Activated CD4-positive, alpha-beta memory T cell treated with anti-CD3 and anti-CD28 coated beads, Interleukin-2, amount 10 ng/mL, durations not matched to agents 7 days and 5 days (primary cell): ENCODE data around the gene TEX22. TPM values are rescaled to one million over a fixed set of nuclear protein-coding genes. Genes with fewer than 3 reads are reported as not detected.
A peak's percentile ranks its signal among the peaks of the same experiment; 100 is the strongest.

Experiments
- CTCF ChIA-PET: fragments of 350-600 bp; sonication (Branson Sonifier 250); formaldehyde crosslinking; loops from one replicate; lab custom pipeline; 2021; ENCODE audit warnings: antibody characterized with exemption, inconsistent platforms; lab: Charles Lee
- POLR2A ChIA-PET: fragments of 350-600 bp; sonication (Branson Sonifier 250); formaldehyde crosslinking; loops from one replicate; lab custom pipeline; 2021; ENCODE audit warnings: antibody characterized with exemption; lab: Charles Lee
- DNase-seq: peaks from one replicate; pipeline ENCODE4 v3.0.0-alpha.2; 2020
- H3K27ac Mint-ChIP-seq: one replicate; pipeline ENCODE4 v1.8.0; 2021; ENCODE audit warnings: mild to moderate bottlenecking, mixed read lengths
- H3K27me3 Mint-ChIP-seq: one replicate; pipeline ENCODE4 v1.8.0; 2021; ENCODE audit warnings: mixed read lengths
- H3K36me3 Mint-ChIP-seq: one replicate; pipeline ENCODE4 v1.8.0; 2021; ENCODE audit warnings: low read depth, mixed read lengths
- H3K4me1 Mint-ChIP-seq: one replicate; pipeline ENCODE4 v1.8.0; 2021; ENCODE audit warnings: mixed read lengths
- H3K4me3 Mint-ChIP-seq: one replicate; pipeline ENCODE4 v1.8.0; 2021; ENCODE audit warnings: mild to moderate bottlenecking, mixed read lengths
- H3K9me3 Mint-ChIP-seq: one replicate; pipeline ENCODE4 v1.8.0; 2021; ENCODE audit warnings: mixed read lengths
- total RNA-seq, 2 experiments: library from RNA; stranded (reverse); gene quantifications; one replicate each; pipeline ENCODE4 v1.2.3, GENCODE V29; 2021

TEX22 gene
- total RNA-seq, 2 experiments from 2014 or later: 2.6 to 4.4 TPM

DNA sequence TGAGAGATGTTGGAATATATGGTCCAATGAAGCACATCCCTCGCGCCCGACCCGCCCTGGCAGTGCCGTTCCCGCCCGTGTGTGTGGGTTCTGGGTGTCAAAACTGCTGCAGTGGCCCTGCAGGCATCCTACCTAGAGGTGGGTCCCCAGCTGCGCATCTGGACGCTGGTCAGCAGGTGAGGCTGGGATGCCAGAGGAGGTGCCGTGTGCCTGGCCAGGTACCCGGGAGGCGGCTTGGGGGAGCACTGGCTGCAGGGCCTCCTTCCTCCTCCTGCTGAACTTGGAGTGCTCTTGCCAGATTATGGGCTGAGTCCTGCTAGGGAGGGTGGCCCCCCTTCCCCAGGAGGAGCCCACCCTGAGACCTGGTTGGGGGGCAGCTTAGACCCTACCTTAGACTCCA, 26.5 kb downstream of the TEX22 start:
- no peak overlapping the region for H3K4me3 Mint-ChIP-seq
- no peaks in the 10 kb centered on the region for H3K27me3 Mint-ChIP-seq
- ChIA-PET POLR2A (no interaction called here), CTCF (no interaction called here)
- peaks cover 26% of the 10 kb centered on the region for H3K36me3 Mint-ChIP-seq
- H3K9me3 Mint-ChIP-seq: no peaks in the 10 kb centered on the region
- H3K4me1 Mint-ChIP-seq: peaks cover 27% of the 10 kb centered on the region
- no peak for DNase-seq
- H3K27ac Mint-ChIP-seq: no peak overlapping the region

GRCh38 chr14:105425823-105426247, 27.5 kb downstream of the TEX22 start:
- no peak overlapping the region for H3K27ac Mint-ChIP-seq
- no peak overlapping the region for H3K4me3 Mint-ChIP-seq

DNA sequence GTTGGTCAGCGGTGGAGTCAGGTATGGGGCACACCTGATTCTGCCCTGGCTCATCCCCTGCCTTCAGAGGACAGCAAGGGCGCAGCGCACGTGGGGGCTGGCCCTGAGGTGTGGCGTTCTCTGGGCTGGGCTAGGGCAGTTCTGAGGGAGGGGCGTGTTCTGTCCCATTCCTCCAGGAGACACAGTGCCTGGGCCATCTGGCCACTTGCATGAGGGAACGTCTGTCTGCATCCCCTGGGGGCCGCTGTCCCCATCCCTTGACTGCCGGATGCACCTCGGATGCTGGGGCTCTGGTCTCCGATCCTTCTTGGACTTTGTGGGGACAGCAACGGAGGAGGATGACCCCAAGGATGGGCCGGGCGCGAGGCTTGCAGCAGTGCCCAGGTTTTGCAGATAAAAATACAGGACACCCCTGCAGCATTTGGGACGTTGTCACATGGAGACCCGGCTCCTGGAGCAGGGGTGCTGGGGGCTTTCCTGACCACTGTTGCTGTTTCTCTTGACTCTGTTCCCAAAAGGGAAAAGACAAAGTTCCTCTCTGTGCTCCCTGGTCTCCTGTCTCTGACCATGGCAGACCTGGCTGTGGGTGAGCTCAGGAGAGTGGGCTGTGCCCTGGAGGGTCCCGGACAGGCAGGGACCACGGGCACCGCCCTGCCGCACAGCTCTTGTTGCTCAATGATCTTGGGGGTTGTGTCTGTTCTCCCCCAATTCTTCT, 28.2 kb downstream of the TEX22 start:
- Mint-ChIP-seq H3K27ac (no peak overlapping the region), H3K4me3 (no peak overlapping the region), H3K4me1 (peaks cover 20% of the 10 kb centered on the region), H3K27me3 (no peaks in the 10 kb centered on the region), H3K36me3 (peaks cover 41% of the 10 kb centered on the region), H3K9me3 (no peaks in the 10 kb centered on the region)
- no peak for DNase-seq
- ChIA-PET CTCF (no interaction called here), POLR2A (no interaction called here)

More at GRCh38 chr14:105425823-105426247, 27.5 kb downstream of the TEX22 start:
- CTCF ChIA-PET: no interaction called here
- Mint-ChIP-seq H3K4me1 (peaks cover 27% of the 10 kb centered on the region), H3K9me3 (no peaks in the 10 kb centered on the region), H3K27me3 (no peaks in the 10 kb centered on the region), H3K36me3 (peaks cover 36% of the 10 kb centered on the region)
- POLR2A ChIA-PET: no interaction called here
- DNase-seq: no peak

GRCh38 chr14:105427412-105427811, 29.1 kb downstream of the TEX22 start:
- ChIA-PET CTCF (no interaction called here), POLR2A (no interaction called here)
- no peak overlapping the region for H3K4me3 Mint-ChIP-seq
- DNase-seq: no peak
- peaks cover 41% of the 10 kb centered on the region for H3K36me3 Mint-ChIP-seq
- no peak overlapping the region for H3K27ac Mint-ChIP-seq
- no peaks in the 10 kb centered on the region for H3K9me3 Mint-ChIP-seq
- peaks cover 11% of the 10 kb centered on the region for H3K4me1 Mint-ChIP-seq
- no peaks in the 10 kb centered on the region for H3K27me3 Mint-ChIP-seq

DNA sequence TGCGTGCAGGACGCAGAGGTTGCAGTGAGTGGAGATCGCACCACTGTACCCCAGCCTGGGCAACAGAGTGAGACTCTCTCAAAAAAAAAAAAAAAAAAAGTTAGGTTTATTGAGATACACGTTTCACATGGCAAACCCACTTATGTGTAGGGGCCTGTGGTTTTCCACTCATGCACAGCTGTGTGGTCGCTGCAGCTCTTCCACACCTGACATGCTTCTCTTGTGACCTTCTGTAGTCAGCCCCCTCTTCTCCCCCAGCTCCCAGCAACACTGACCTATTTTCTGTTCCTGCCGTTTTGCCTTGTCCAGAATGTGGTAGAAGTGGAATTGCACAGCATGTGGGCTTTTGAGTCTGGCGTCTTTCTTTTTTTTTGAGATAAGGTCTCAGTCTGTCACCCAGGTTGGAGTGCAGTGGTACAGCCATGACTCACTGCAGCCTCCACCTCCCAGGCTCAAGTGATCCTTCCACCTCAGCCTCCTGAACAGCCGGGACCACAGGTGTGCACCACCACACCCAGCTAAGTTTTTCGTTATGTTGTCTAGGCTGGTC, 29.7 kb downstream of the TEX22 start:
- peaks cover 6% of the 10 kb centered on the region for H3K4me1 Mint-ChIP-seq
- H3K9me3 Mint-ChIP-seq: no peaks in the 10 kb centered on the region
- H3K27ac Mint-ChIP-seq: peak overlapping the region; percentile 44
- H3K27me3 Mint-ChIP-seq: no peaks in the 10 kb centered on the region
- H3K4me3 Mint-ChIP-seq: no peak overlapping the region
- no peak for DNase-seq
- H3K36me3 Mint-ChIP-seq: peaks cover 41% of the 10 kb centered on the region
- CTCF ChIA-PET: interaction anchor here (0.6 kb wide), 1 partner anchor 219 kb away, joined by 3 read pairs; no protein-coding TSS in a partner anchor
- POLR2A ChIA-PET: no interaction called here

DNA sequence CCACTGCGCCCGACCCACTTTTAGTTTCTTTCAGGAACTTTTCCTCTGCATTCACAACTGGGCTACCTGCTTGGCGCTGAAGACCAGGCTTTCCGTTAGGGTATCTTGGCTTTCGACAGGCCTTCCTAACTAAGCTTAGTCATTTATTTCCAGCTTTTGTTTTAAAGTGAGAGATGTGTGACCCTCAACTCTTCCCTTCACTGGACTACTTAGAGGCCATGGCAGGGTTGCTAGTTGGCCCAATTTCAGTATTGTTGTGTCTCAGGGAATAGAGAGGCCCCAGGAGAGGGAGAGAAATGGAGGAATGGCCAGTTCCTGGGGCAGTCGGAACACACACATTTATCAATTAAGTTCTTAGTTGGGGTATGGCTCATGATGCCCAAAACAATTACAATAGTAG, 31.7 kb downstream of the TEX22 start:
- Mint-ChIP-seq H3K4me3 (no peak overlapping the region), H3K4me1 (peaks cover 10% of the 10 kb centered on the region), H3K36me3 (peaks cover 39% of the 10 kb centered on the region), H3K9me3 (no peaks in the 10 kb centered on the region), H3K27me3 (no peaks in the 10 kb centered on the region), H3K27ac (no peak overlapping the region)
- ChIA-PET POLR2A (interaction anchor here (1.5 to 2.6 kb wide), 2 partner anchors 26 to 48 kb away, joined by 3 to 5 read pairs; no protein-coding TSS in a partner anchor), CTCF (interaction anchor here (1.6 to 3.2 kb wide), 2 partner anchors 18 to 59 kb away, joined by 6 to 7 read pairs; no protein-coding TSS in a partner anchor)
- DNase-seq: no peak

DNA sequence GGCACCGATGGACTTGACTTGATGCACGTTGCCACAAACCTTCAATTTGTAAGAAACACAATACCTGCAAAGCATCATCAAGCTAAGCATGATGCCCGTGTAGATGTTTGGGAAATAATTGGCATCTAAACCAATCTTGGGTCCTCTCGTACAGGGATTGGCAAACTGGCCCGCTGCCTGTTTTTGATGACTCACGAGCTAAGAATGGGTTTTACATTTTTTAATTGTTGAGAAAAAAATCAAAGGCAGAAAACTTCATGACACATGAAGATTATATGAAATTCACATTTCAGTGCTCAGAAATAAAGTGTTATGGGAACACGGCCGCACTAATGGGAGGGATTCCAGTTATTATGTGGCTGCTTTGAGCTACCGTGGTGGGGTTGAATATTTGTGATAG, 32.2 kb downstream of the TEX22 start:
- CTCF ChIA-PET: interaction anchor here (1.6 to 3.2 kb wide), 2 partner anchors 18 to 60 kb away, joined by 6 to 7 read pairs; no protein-coding TSS in a partner anchor

GRCh38 chr14:105431256-105431655, 32.9 kb downstream of the TEX22 start:
- Mint-ChIP-seq H3K9me3 (no peaks in the 10 kb centered on the region), H3K4me1 (peaks cover 12% of the 10 kb centered on the region), H3K27me3 (no peaks in the 10 kb centered on the region), H3K4me3 (no peak overlapping the region), H3K27ac (no peak overlapping the region), H3K36me3 (peaks cover 37% of the 10 kb centered on the region)
- DNase-seq: no peak
- ChIA-PET CTCF (interaction anchor here (1.6 to 3.2 kb wide), 2 partner anchors 17 to 60 kb away, joined by 6 to 7 read pairs; no protein-coding TSS in a partner anchor), POLR2A (no interaction called here)

More for the DNA sequence above, 32.2 kb downstream of the TEX22 start:
- peaks cover 39% of the 10 kb centered on the region for H3K36me3 Mint-ChIP-seq
- POLR2A ChIA-PET: interaction anchor here (1.5 to 2.6 kb wide), 2 partner anchors 26 to 48 kb away, joined by 3 to 5 read pairs; no protein-coding TSS in a partner anchor
- no peak for DNase-seq
- no peaks in the 10 kb centered on the region for H3K9me3 Mint-ChIP-seq
- peaks cover 10% of the 10 kb centered on the region for H3K4me1 Mint-ChIP-seq
- no peak overlapping the region for H3K4me3 Mint-ChIP-seq
- H3K27ac Mint-ChIP-seq: no peak overlapping the region
- H3K27me3 Mint-ChIP-seq: no peaks in the 10 kb centered on the region

DNA sequence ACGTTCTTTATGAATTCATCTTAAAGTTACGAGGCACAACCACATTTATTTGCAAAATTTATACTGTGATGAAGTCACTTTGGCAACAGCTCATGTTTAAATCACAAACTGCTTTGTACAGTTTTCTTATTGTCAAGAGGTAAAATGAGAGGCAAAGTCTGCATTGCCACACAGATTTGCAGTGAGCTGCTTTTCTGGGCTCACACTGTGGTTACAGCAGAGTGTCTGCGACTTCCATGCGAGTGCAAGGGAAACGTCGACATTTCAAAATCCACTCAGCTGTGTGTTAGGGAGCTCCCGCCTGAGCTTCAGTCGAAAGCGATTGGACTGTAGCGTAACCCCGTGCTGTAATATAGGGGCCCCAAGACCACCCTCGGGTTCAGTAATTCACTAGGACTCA, 34.3 kb downstream of the TEX22 start:
- Mint-ChIP-seq H3K27me3 (no peaks in the 10 kb centered on the region), H3K36me3 (peaks cover 24% of the 10 kb centered on the region), H3K9me3 (no peaks in the 10 kb centered on the region), H3K27ac (no peak overlapping the region), H3K4me1 (peaks cover 9% of the 10 kb centered on the region), H3K4me3 (no peak overlapping the region)
- CTCF ChIA-PET: interaction anchor here (3.2 kb wide), 1 partner anchor 62 kb away, joined by 7 read pairs; no protein-coding TSS in a partner anchor
- DNase-seq: no peak
- POLR2A ChIA-PET: no interaction called here

DNA sequence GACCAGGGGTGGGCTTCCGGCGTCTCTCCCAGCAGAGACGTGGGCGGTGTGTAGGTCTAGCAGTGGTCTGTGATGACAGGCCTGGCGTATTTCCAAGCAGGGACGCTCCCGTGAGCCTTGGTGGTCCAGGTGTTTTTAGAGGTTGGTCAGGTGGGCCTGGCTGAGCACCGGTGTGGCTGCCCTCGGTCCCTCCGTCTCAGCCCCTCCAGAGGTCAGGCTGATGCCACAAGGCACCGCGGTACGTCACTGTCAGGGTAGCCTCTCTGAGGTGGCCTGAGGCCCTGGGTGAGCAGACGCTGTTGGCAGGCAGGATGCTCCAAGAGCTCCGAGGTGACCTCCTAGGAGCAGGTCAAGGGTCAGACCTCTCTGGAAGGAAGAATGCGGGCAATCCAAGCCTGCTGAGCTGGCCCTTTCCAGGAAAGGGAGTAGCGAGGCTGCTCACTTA, 34.8 kb downstream of the TEX22 start:
- Mint-ChIP-seq H3K4me1 (peaks cover 7% of the 10 kb centered on the region), H3K27me3 (no peaks in the 10 kb centered on the region), H3K36me3 (peaks cover 21% of the 10 kb centered on the region), H3K4me3 (no peak overlapping the region), H3K27ac (no peak overlapping the region), H3K9me3 (no peaks in the 10 kb centered on the region)
- DNase-seq: no peak
- ChIA-PET POLR2A (no interaction called here), CTCF (no interaction called here)

GRCh38 chr14:105436402-105436801, 38.1 kb downstream of the TEX22 start:
- peaks cover 6% of the 10 kb centered on the region for H3K4me1 Mint-ChIP-seq
- no peak for DNase-seq
- peaks cover 2% of the 10 kb centered on the region for H3K36me3 Mint-ChIP-seq
- H3K9me3 Mint-ChIP-seq: no peaks in the 10 kb centered on the region
- CTCF ChIA-PET: no interaction called here
- POLR2A ChIA-PET: no interaction called here
- H3K4me3 Mint-ChIP-seq: no peak overlapping the region
- H3K27me3 Mint-ChIP-seq: no peaks in the 10 kb centered on the region
- no peak overlapping the region for H3K27ac Mint-ChIP-seq

DNA sequence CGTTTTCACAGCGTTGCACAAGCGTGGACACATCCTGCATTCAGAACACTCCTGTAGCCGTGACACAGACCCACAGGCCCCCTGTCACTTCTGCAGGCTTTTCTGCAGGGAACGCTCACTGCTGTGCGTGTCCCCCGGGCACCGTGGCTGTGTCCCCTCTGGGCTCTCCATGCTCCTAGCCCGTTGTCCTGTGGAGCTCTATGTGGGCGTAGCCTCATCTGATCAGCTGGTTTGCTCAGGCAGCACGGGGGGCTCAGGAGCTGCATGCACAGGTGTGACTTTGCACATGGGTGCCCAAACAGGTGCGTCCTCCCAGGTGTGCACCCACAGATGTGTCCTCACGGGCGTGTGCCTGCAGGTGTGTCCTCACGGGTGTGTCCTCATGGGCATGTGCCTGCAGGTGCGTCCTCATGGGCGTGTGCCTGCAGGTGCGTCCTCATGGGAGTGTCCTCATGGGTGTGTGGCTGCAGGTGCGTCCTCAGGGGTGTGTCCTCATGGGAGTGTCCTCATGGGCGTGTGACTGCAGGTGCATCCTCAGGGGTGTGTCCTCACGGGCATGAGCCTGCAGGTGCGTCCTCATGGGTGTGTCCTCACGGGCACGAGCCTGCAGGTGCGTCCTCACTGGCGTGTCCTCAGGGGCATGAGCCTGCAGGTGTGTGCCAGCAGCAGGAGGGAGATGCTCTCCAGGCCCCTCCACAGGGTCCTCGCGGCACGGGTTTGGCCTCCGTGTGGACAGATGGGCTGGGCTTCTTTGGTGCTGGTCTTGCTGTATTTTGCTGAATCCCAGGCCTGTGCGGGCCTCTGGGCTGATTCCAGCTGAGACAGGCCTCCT, 38.8 kb downstream of the TEX22 start:
- no peaks in the 10 kb centered on the region for H3K27me3 Mint-ChIP-seq
- no peak for DNase-seq
- POLR2A ChIA-PET: no interaction called here
- H3K9me3 Mint-ChIP-seq: no peaks in the 10 kb centered on the region
- no peak overlapping the region for H3K27ac Mint-ChIP-seq
- H3K4me1 Mint-ChIP-seq: peaks cover 6% of the 10 kb centered on the region
- H3K4me3 Mint-ChIP-seq: no peak overlapping the region
- CTCF ChIA-PET: no interaction called here
- peaks cover 6% of the 10 kb centered on the region for H3K36me3 Mint-ChIP-seq
